H1 (cell line): Measurements from ENCODE around the gene RSAD2.

Experiments used
- CHD1 ChIP-seq: IDR thresholded peaks from 2 replicates; pipeline ENCODE4 v1.6.1; 2012; ENCODE audit warnings: low read depth, low read length, improper control_type of control experiment
- CHD2 ChIP-seq: IDR thresholded peaks from 2 replicates; pipeline ENCODE4 v1.6.1; 2012; ENCODE audit warnings: low read length, improper control_type of control experiment
- EP300 ChIP-seq, 2 experiments: IDR thresholded peaks; 1 replicate in 1 of 2; 2 replicates in 1 of 2; pipeline ENCODE4 v1.6.1; 2011 to 2012; ENCODE audit warnings: low read depth in 2 of 2, low read length in 2 of 2, mild to moderate bottlenecking in 2 of 2, borderline replicate concordance in 1 of 2, inconsistent platforms in 1 of 2, moderate library complexity in 1 of 2
- HDAC6 ChIP-seq: IDR thresholded peaks from one replicate; pipeline ENCODE4 v1.7.1; 2012; ENCODE audit warnings: low read depth, mild to moderate bottlenecking, inconsistent platforms, low read length, moderate library complexity
- MAFK ChIP-seq: IDR thresholded peaks from 2 replicates; pipeline ENCODE4 v1.6.1; 2012; ENCODE audit warnings: low read depth, mild to moderate bottlenecking, improper control_type of control experiment, low read length
- NRF1 ChIP-seq: IDR thresholded peaks from 2 replicates; pipeline ENCODE4 v1.6.1; 2011; ENCODE audit warnings: mild to moderate bottlenecking, low read depth, low read length, improper control_type of control experiment
- POLR2A ChIP-seq, 2 experiments: IDR thresholded peaks; 1 replicate in 1 of 2; 2 replicates in 1 of 2; pipeline ENCODE4 v1.6.1; 2011; ENCODE audit warnings: low read depth in 2 of 2, low read length in 2 of 2, mild to moderate bottlenecking in 2 of 2; ENCODE audit errors: control extremely low read depth in 1 of 2
- POLR2AphosphoS5 ChIP-seq: IDR thresholded peaks from 2 replicates; pipeline ENCODE4 v1.6.1; 2011; ENCODE audit warnings: low read depth, low read length
- RAD21 ChIP-seq, 2 experiments: IDR thresholded peaks in 1 of 2; conservative IDR thresholded peaks in 1 of 2; 2 replicates each; pipeline ENCODE4 v1.6.1; 2011; ENCODE audit warnings: low read depth in 2 of 2, low read length in 2 of 2, improper control_type of control experiment in 1 of 2, inconsistent platforms in 1 of 2, mild to moderate bottlenecking in 1 of 2, moderate library complexity in 1 of 2
- SAP30 ChIP-seq: fragments of 300-600 bp; sonication (generic); IDR thresholded peaks from 2 replicates; pipeline ENCODE4 v1.7.1; 2012; ENCODE audit warnings: low read length, moderate library complexity, mild to moderate bottlenecking, inconsistent platforms; ENCODE audit not compliant: insufficient read depth, insufficient replicate concordance
- SIX5 ChIP-seq: IDR thresholded peaks from 2 replicates; pipeline ENCODE4 v1.6.1; 2011; ENCODE audit warnings: mild to moderate bottlenecking, low read depth, low read length
- SRF ChIP-seq: IDR thresholded peaks from 2 replicates; pipeline ENCODE4 v1.6.1; 2011; ENCODE audit warnings: mild to moderate bottlenecking, low read depth, low read length, moderate library complexity
- SUZ12 ChIP-seq: fragments of 200-600 bp; sonication (generic); IDR thresholded peaks from 2 replicates; pipeline ENCODE4 v1.6.1; 2012; ENCODE audit warnings: mild to moderate bottlenecking, inconsistent platforms, low read length, moderate library complexity, mixed read lengths
- TF ChIP-seq, protein P1 (sequence below), 3 experiments: IDR thresholded peaks; 1 replicate in 2 of 3; 2 replicates in 1 of 3; pipeline versions ENCODE4 v1.5.1 to v1.6.1; 2011; ENCODE audit warnings: low read length in 3 of 3, mild to moderate bottlenecking in 3 of 3, inconsistent platforms in 2 of 3, low read depth in 1 of 3, moderate library complexity in 1 of 3; ENCODE audit not compliant: insufficient read depth in 1 of 3; ENCODE audit errors: control extremely low read depth in 1 of 3

DNA sequence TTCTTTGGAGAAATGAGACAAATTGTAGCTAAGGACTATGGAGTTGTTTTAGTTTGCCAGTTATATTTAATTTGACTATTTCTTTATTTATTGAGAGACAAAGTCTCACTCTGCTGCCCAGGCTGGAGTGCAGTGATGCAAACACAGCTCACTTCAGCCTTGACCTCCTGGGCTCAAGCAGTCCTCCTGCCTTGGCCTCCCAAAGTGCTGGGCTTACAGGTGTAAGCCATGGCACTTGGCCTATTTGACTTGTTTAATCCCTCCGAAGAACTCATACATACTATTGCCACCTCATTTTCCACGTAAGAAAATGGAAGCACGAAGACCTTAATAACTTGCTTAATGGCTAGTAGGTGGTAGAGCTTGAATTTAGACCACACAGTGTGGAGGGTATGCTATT is 38.6 kb downstream of the RSAD2 start:
- TF ChIP-seq POLR2A (IDR thresholded peaks at IDR 0.05; ENCODE audit: control extremely low read depth in 1 of 2, low read depth in 2 of 2, low read length in 2 of 2) (no peak), SAP30 (no peak), CHD1 (no peak), HDAC6 (no peak), MAFK (no peak), RAD21 (IDR thresholded peaks at IDR 0.05 in 1 of 2, conservative IDR thresholded peaks at IDR 0.05 in 1 of 2; ENCODE audit: low read depth in 2 of 2, low read length in 2 of 2) (no peak), NRF1 (no peak), EP300 (IDR thresholded peaks at IDR 0.05; ENCODE audit: borderline replicate concordance in 1 of 2, low read depth in 2 of 2, low read length in 2 of 2) (no peak), CHD2 (no peak), POLR2AphosphoS5 (no peak), SRF (no peak), SUZ12 (no peak), SIX5 (no peak)
- TF ChIP-seq, protein P1, sequence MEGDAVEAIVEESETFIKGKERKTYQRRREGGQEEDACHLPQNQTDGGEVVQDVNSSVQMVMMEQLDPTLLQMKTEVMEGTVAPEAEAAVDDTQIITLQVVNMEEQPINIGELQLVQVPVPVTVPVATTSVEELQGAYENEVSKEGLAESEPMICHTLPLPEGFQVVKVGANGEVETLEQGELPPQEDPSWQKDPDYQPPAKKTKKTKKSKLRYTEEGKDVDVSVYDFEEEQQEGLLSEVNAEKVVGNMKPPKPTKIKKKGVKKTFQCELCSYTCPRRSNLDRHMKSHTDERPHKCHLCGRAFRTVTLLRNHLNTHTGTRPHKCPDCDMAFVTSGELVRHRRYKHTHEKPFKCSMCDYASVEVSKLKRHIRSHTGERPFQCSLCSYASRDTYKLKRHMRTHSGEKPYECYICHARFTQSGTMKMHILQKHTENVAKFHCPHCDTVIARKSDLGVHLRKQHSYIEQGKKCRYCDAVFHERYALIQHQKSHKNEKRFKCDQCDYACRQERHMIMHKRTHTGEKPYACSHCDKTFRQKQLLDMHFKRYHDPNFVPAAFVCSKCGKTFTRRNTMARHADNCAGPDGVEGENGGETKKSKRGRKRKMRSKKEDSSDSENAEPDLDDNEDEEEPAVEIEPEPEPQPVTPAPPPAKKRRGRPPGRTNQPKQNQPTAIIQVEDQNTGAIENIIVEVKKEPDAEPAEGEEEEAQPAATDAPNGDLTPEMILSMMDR (IDR thresholded peaks at IDR 0.05; ENCODE audit: control extremely low read depth in 1 of 3, insufficient read depth in 1 of 3, low read depth in 1 of 3, low read length in 3 of 3) = no peak
